ENCODE results near the gene RAC3.
A peak's percentile ranks its signal among the peaks of the same experiment; 100 is the strongest.

Gene RAC3

GRCh38 chr17:82049521-82049971 lies 18.1 kb downstream of the RAC3 start:
- no peaks in the 10 kb centered on the region for H3K36me3 Mint-ChIP-seq (ENCODE audit: low read depth)
- H3K4me3 Mint-ChIP-seq = no peak overlapping the region
- H3K9me3 Mint-ChIP-seq = no peaks in the 10 kb centered on the region
- no peak overlapping the region for H3K27ac Mint-ChIP-seq
- H3K4me1 Mint-ChIP-seq (ENCODE audit: low read depth) = peaks cover 18% of the 10 kb centered on the region
- no peaks in the 10 kb centered on the region for H3K27me3 Mint-ChIP-seq

GRCh38 chr17:82050152-82050760 lies 18.8 kb downstream of the RAC3 start:
- H3K4me1 Mint-ChIP-seq (ENCODE audit: low read depth) = peaks cover 18% of the 10 kb centered on the region
- no peak overlapping the region for H3K27ac Mint-ChIP-seq
- peaks cover 4% of the 10 kb centered on the region for H3K36me3 Mint-ChIP-seq (ENCODE audit: low read depth)
- peak overlapping the region; percentile 87 for H3K4me3 Mint-ChIP-seq
- H3K9me3 Mint-ChIP-seq = no peaks in the 10 kb centered on the region
- no peaks in the 10 kb centered on the region for H3K27me3 Mint-ChIP-seq

GRCh38 chr17:82050761-82051641 lies 19.5 kb downstream of the RAC3 start:
- Mint-ChIP-seq H3K36me3 (ENCODE audit: low read depth) (peaks cover 4% of the 10 kb centered on the region), H3K9me3 (no peaks in the 10 kb centered on the region), H3K4me3 (peak overlapping the region; percentile 87), H3K27me3 (no peaks in the 10 kb centered on the region), H3K4me1 (ENCODE audit: low read depth) (peaks cover 18% of the 10 kb centered on the region), H3K27ac (peak overlapping the region; percentile 58)

DNA sequence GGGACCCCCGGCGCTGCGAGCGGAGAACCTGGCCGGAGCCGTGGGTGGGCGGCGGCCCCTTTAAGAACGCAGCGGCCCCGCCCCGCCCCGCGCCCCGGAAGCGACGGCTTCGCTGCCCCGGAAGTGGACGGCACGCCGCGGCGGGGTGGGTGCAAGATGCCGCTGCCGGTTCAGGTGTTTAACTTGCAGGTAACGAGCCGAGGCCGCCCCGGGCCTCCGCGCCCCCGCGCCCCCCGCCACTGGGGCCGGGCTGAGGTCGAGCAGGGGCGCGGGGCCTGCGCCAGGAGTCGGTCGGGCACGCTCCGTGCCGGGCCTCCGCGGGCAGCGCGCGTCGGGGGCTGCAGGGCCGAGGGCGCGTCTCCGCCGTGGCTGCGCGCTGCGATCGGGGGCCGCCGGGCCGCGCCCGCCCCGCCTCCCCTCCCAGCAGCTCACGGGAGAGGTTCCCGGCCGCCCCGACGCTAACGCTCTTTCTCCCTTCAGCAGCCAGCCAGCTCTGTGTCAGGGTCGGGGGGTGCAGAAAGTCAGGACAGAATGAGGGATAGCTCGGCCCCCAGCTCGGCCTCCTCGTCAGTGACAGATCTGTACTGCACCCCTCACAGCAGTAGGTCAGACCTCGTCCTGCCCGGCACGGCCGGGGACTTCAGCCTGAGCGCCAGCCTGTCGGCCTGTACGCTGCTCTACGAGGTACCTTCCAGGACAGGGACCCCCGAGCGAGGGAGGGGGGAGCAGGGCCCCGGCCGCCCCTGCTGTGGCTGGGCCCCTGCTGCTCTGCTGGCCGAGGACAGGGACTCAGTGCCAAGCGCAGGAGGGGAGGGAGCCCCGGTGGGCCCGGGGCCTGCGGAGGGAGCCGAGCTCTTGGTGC lies 20.5 kb downstream of the RAC3 start, which contains the start of the genes GPS1 and RFNG:
Gene GPS1 (plus strand): TSS at position 123 of the 862 bp plus-strand sequence. CDS start 34 bp downstream, at position 157.
Gene RFNG (minus strand): TSS at position 36 of the 862 bp plus-strand sequence. CDS start 45 bp downstream, outside the sequence.
- no peaks in the 10 kb centered on the region for H3K9me3 Mint-ChIP-seq

DNA sequence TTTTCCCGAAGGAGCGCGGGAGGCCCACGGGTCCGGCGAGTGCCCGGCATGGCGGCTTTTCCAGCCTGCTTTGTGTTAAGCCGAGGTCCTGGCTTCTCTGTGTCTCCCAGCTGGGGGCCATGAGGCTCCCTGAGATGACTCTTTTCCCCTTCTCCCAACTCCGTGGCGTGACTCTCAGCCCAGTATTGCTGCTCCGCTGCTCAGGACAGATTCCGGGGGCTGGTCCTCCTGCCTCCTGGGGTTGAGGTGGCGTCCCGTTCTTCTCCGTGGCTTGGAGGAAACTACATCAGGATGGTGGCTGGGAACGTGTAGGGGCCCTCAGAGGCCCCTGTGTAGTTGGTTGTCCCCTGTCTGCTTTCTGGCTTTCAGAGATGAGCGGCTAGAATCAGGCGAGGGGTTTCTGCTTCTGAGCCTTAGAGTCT lies 21.2 kb downstream of the RAC3 start:
- no peaks in the 10 kb centered on the region for H3K9me3 Mint-ChIP-seq
- no peaks in the 10 kb centered on the region for H3K27me3 Mint-ChIP-seq
- H3K36me3 Mint-ChIP-seq (ENCODE audit: low read depth) = peaks cover 4% of the 10 kb centered on the region
- peak overlapping the region; percentile 86 for H3K4me3 Mint-ChIP-seq
- peaks cover 18% of the 10 kb centered on the region for H3K4me1 Mint-ChIP-seq (ENCODE audit: low read depth)
- peak overlapping the region; percentile 31 for H3K27ac Mint-ChIP-seq

More for the DNA sequence above, 20.5 kb downstream of the RAC3 start, which contains the start of the genes GPS1 and RFNG:
- Mint-ChIP-seq H3K27me3 (no peaks in the 10 kb centered on the region), H3K27ac (peak within 1 kb of the TSS; percentile 78), H3K4me3 (peak within 1 kb of the TSS; percentile 87), H3K36me3 (ENCODE audit: low read depth) (peaks cover 4% of the 10 kb centered on the region), H3K4me1 (ENCODE audit: low read depth) (peaks cover 18% of the 10 kb centered on the region)

- H3K4me3 Mint-ChIP-seq = peak overlapping the region; percentile 86
- H3K27ac Mint-ChIP-seq = no peak overlapping the region
- H3K36me3 Mint-ChIP-seq (ENCODE audit: low read depth) = peaks cover 4% of the 10 kb centered on the region
- no peaks in the 10 kb centered on the region for H3K9me3 Mint-ChIP-seq
- no peaks in the 10 kb centered on the region for H3K27me3 Mint-ChIP-seq
- H3K4me1 Mint-ChIP-seq (ENCODE audit: low read depth) = peaks cover 18% of the 10 kb centered on the region
Measured at GRCh38 chr17:82053130-82053529, 21.7 kb downstream of the RAC3 start.

DNA sequence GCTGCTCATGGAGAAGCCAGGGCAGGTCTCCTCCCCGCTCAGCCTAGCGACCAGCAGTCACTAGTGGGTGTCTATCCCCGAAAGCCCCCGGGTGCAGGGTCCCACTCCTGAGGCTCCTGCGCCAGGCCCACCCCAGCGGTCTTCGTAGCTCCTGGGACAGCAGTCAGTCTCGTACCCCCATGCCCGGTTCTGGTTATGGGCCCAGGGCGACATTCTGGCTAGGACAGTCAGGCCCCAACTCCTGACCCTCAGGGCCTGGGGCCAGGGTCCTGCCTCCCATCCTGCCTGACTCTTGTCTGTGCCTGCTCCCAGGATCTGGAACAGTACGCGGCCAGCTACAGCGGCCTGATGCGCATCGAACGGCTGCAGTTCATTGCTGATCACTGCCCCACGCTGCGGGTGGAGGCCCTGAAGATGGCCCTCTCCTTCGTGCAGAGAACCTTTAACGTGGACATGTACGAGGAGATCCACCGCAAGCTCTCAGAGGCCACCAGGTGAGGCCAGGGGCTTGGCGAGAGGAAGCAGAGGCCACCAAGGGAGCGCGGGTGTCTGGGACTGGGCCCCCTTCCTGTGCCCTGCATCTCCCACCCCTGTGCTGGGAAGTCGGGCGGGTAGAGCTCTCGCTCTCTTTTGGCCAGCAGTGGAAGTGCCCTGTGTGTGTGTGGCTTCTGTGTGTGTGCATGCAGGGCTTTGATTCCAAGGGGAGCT lies 22.2 kb downstream of the RAC3 start:
- H3K27me3 Mint-ChIP-seq = no peaks in the 10 kb centered on the region

DNA sequence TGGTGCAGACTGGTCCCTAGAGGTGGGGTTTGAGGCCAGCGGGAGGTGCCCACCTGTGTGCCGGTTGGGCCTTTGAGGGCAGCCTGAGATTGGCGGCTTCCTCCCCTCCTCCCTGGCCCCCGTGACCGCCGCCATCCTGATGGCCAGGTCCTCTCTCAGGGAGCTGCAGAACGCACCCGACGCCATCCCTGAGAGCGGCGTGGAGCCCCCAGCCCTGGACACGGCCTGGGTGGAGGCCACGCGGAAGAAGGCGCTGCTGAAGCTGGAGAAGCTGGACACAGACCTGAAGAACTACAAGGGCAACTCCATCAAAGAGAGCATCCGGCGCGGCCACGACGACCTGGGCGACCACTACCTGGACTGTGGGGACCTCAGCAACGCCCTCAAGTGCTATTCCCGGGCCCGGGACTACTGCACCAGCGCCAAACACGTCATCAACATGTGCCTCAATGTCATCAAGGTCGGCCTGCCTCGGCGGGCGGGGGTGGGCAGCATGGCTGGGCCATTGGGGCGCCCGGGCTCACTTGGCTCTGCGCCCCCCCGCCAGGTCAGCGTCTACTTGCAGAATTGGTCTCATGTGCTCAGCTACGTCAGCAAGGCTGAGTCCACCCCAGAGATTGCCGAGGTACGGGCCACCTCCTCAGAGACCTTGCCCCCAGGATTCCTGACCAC lies 23.0 kb downstream of the RAC3 start:
- Mint-ChIP-seq H3K27ac (peak overlapping the region; percentile 31), H3K4me3 (no peak overlapping the region), H3K36me3 (ENCODE audit: low read depth) (peaks cover 4% of the 10 kb centered on the region), H3K27me3 (no peaks in the 10 kb centered on the region), H3K9me3 (no peaks in the 10 kb centered on the region), H3K4me1 (ENCODE audit: low read depth) (peaks cover 18% of the 10 kb centered on the region)

More for the DNA sequence above, 22.2 kb downstream of the RAC3 start:
- Mint-ChIP-seq H3K27ac (no peak overlapping the region), H3K4me1 (ENCODE audit: low read depth) (peaks cover 18% of the 10 kb centered on the region), H3K9me3 (no peaks in the 10 kb centered on the region), H3K36me3 (ENCODE audit: low read depth) (peaks cover 4% of the 10 kb centered on the region), H3K4me3 (peak overlapping the region; percentile 86)

- Mint-ChIP-seq H3K27ac (peak overlapping the region; percentile 31), H3K4me1 (ENCODE audit: low read depth) (peaks cover 17% of the 10 kb centered on the region), H3K4me3 (no peak overlapping the region), H3K36me3 (ENCODE audit: low read depth) (peaks cover 7% of the 10 kb centered on the region), H3K27me3 (no peaks in the 10 kb centered on the region), H3K9me3 (no peaks in the 10 kb centered on the region)
Measured at GRCh38 chr17:82055023-82055964, 23.8 kb downstream of the RAC3 start.

DNA sequence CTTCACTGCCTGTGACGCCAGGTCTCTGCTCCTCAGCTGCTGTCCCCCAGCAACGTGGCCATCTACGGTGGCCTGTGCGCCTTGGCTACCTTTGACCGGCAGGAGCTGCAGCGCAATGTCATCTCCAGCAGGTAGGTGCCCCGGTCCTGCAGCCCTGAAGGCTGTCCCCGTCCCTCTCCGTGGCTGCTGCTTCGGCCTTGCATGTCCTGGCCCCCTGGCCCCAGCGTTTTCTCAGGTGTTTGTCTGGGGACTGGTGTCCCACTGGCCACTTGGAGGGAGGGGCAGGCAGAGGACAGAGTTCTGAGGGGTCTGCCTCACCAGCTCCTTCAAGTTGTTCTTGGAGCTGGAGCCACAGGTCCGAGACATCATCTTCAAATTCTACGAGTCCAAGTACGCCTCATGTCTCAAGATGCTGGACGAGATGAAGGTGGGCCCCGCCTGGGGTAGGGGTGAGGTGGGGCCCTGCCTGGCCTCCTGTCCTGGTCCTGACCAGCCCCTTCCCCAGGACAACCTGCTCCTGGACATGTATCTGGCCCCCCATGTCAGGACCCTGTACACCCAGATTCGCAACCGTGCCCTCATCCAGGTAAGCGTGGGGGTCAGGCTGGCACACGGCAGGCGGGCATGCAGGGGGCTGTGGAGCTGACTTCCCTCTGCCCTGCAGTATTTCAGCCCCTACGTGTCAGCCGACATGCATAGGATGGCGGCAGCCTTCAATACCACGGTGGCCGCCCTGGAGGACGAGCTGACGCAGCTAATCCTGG lies 24.7 kb downstream of the RAC3 start:
- peaks cover 11% of the 10 kb centered on the region for H3K4me1 Mint-ChIP-seq (ENCODE audit: low read depth)
- H3K4me3 Mint-ChIP-seq = no peak overlapping the region
- H3K9me3 Mint-ChIP-seq = no peaks in the 10 kb centered on the region
- no peaks in the 10 kb centered on the region for H3K27me3 Mint-ChIP-seq
- peaks cover 7% of the 10 kb centered on the region for H3K36me3 Mint-ChIP-seq (ENCODE audit: low read depth)
- no peak overlapping the region for H3K27ac Mint-ChIP-seq

GRCh38 chr17:82056729-82057621 lies 25.5 kb downstream of the RAC3 start:
- Mint-ChIP-seq H3K27ac (no peak overlapping the region), H3K4me1 (ENCODE audit: low read depth) (peaks cover 11% of the 10 kb centered on the region), H3K36me3 (ENCODE audit: low read depth) (peaks cover 7% of the 10 kb centered on the region), H3K27me3 (no peaks in the 10 kb centered on the region), H3K4me3 (no peak overlapping the region), H3K9me3 (no peaks in the 10 kb centered on the region)
